BLaER1 treated with 17β-estradiol and CSF1 and Interleukin-3, amounts not matched to agents 10 nM and 100 nM (cell line): ENCODE measurements around the gene LRRC7.
A peak's percentile ranks its signal among the peaks of the same experiment; 100 is the strongest.
"Not testable (repeated sequence)": the region's sequence is repeated elsewhere in the genome, so short reads cannot be mapped to it uniquely, and the experiment has no call there.

Experiments used
- H3K27ac ChIP-seq, 11 experiments: shearing (Covaris generic); formaldehyde crosslinking; 2 replicates each; pipeline ENCODE4 v1.8.1; 2022
- H3K27me3 ChIP-seq, 11 experiments: shearing (Covaris generic); formaldehyde crosslinking; 2 replicates each; pipeline ENCODE4 v1.8.1; 2022
- H3K36me3 ChIP-seq, 11 experiments: shearing (Covaris generic); formaldehyde crosslinking; 2 replicates each; pipeline ENCODE4 v1.8.1; 2022
- H3K4me1 ChIP-seq, 10 experiments: shearing (Covaris generic); formaldehyde crosslinking; 2 replicates each; pipeline ENCODE4 v1.8.1; 2022
- H3K4me2 ChIP-seq, 11 experiments: shearing (Covaris generic); formaldehyde crosslinking; 2 replicates each; pipeline ENCODE4 v1.8.1; 2022
- H3K4me3 ChIP-seq, 10 experiments: shearing (Covaris generic); formaldehyde crosslinking; 2 replicates each; pipeline ENCODE4 v1.8.1; 2022
- H3K9ac ChIP-seq, 11 experiments: shearing (Covaris generic); formaldehyde crosslinking; 2 replicates each; pipeline ENCODE4 v1.8.1; 2022
- H3K9me3 ChIP-seq, 11 experiments: shearing (Covaris generic); formaldehyde crosslinking; replicated peaks in 1 of 11; 2 replicates each; pipeline ENCODE4 v1.8.1; 2022
- H4K20me1 ChIP-seq, 11 experiments: shearing (Covaris generic); formaldehyde crosslinking; 2 replicates each; pipeline ENCODE4 v1.8.1; 2022
- Cebpa-rat ChIP-seq, 11 experiments: shearing (Covaris generic); IDR thresholded peaks; 2 replicates each; pipeline ENCODE4 v1.8.1; 2022

LRRC7 gene

DNA sequence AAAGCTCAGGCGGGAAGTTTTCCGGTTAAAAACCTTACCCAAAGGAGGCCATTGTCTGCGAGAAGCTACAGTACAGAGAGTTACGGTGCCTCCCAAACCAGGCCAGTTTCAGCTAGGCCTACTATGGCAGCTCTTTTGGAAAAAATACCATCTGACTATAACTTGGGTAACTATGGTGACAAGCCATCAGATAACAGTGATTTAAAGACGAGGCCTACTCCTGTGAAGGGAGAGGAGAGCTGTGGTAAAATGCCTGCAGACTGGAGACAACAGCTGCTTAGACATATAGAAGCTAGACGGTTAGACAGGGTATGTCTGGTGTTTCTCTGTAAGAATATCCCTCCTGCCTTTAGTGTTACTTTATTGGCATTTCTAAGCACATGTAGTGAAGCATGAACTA, 471.8 kb downstream of the LRRC7 start:
- no peaks in the 10 kb centered on the region for H3K27me3 ChIP-seq
- peaks cover 0 to 19% (median 0%) of the 10 kb centered on the region in 10 experiments; a peak in 8 of 20 replicates for H3K4me1 ChIP-seq
- H4K20me1 ChIP-seq: no peaks in the 10 kb centered on the region
- no peak overlapping the region for H3K4me3 ChIP-seq
- H3K27ac ChIP-seq: no peak overlapping the region
- no peak overlapping the region for H3K9ac ChIP-seq
- no peak for TF ChIP-seq Cebpa-rat (IDR thresholded peaks at IDR 0.05)
- H3K36me3 ChIP-seq: no peaks in the 10 kb centered on the region
- no peak overlapping the region for H3K4me2 ChIP-seq
- no peaks in the 10 kb centered on the region for H3K9me3 ChIP-seq

DNA sequence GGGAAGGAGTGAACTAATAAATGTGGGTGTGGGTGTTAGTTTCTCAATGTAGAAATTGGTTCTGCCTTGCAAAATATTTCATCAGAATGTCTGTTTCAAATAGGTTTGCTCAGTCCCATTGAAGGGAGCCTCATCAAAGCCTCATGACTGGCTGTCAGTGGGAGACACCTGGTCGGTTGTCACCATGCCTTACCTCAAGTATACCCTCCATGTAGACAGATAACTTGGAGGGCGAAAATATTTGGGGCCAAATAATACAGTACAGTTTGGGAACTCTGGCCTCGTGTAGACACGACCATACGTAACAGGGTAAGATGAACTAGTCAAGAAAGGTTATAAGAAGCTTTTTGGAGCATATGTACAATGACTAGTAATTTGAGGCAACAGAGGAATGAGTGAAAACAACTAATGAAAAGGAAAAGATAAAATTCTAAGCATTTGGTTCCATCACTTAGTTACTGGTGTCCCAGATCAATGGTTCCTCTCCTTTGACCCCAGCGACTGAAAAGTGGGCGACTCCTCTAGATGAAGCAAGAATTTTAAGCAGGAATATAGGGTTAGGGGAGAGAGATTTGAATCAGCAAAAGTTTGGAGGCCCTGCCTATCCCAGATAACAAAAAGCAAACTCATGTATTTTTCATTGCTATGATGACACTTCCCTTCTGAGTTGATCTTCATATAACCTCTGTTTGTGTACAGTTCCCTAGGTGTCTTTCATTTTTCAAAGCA, 473.8 kb downstream of the LRRC7 start:
- Histone ChIP-seq H3K4me2 (peak overlapping the region in 4 of 11 experiments; percentile 4 to 61 (median 27); a peak in 5 of 22 replicates), H3K9ac (no peak overlapping the region), H3K9me3 (no peaks in the 10 kb centered on the region), H3K4me1 (peaks cover 0 to 19% (median 0%) of the 10 kb centered on the region in 10 experiments; a peak in 8 of 20 replicates), H3K4me3 (no peak overlapping the region), H4K20me1 (no peaks in the 10 kb centered on the region), H3K27ac (peak overlapping the region in 2 of 11 experiments; percentile 37 to 43; a peak in 2 of 22 replicates), H3K27me3 (no peaks in the 10 kb centered on the region), H3K36me3 (no peaks in the 10 kb centered on the region)
- no peak for TF ChIP-seq Cebpa-rat (IDR thresholded peaks at IDR 0.05)

GRCh38 chr1:70042090-70042731, 474.5 kb downstream of the LRRC7 start:
- H3K36me3 ChIP-seq: no peaks in the 10 kb centered on the region
- no peak overlapping the region for H3K4me3 ChIP-seq
- no peaks in the 10 kb centered on the region for H4K20me1 ChIP-seq
- no peaks in the 10 kb centered on the region for H3K9me3 ChIP-seq
- peak overlapping the region in 2 of 11 experiments; percentile 37 to 43; a peak in 3 of 22 replicates for H3K27ac ChIP-seq
- H3K4me1 ChIP-seq: peaks cover 0 to 19% (median 0%) of the 10 kb centered on the region in 10 experiments; a peak in 8 of 20 replicates
- no peak for TF ChIP-seq Cebpa-rat (IDR thresholded peaks at IDR 0.05)
- H3K4me2 ChIP-seq: peak overlapping the region in 4 of 11 experiments; percentile 4 to 61 (median 27); a peak in 5 of 22 replicates
- no peaks in the 10 kb centered on the region for H3K27me3 ChIP-seq
- no peak overlapping the region for H3K9ac ChIP-seq

DNA sequence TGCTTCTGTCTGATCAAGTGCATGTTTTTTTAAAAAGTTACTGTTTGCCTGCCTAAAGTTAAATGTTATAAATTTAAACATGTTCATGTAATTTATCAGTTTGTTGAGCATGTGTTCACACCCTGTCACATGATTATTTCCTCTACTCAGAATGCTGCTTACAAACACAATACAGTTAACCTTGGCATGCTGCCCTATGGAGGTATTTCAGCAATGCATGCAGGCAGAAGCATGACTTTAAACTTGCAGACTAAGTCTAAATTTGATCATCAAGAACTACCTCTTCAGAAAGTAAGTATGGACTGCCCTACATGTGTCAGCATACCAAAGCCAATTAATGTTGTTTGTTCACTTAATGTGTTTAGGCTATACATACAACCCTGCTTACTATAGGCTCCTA, 476.1 kb downstream of the LRRC7 start:
- Histone ChIP-seq H3K36me3 (no peaks in the 10 kb centered on the region), H3K9me3 (no peaks in the 10 kb centered on the region), H3K4me2 (no peak overlapping the region), H4K20me1 (no peaks in the 10 kb centered on the region), H3K4me1 (peaks cover 0 to 19% (median 0%) of the 10 kb centered on the region in 10 experiments; a peak in 8 of 20 replicates), H3K9ac (no peak overlapping the region), H3K27ac (no peak overlapping the region), H3K4me3 (no peak overlapping the region), H3K27me3 (no peaks in the 10 kb centered on the region)
- no peak for TF ChIP-seq Cebpa-rat (IDR thresholded peaks at IDR 0.05)

- Histone ChIP-seq H3K9ac (no peak overlapping the region), H3K27ac (no peak overlapping the region), H3K4me3 (no peak overlapping the region), H4K20me1 (no peaks in the 10 kb centered on the region), H3K36me3 (no peaks in the 10 kb centered on the region), H3K9me3 (no peaks in the 10 kb centered on the region), H3K27me3 (no peaks in the 10 kb centered on the region), H3K4me1 (peaks cover 0 to 19% (median 0%) of the 10 kb centered on the region in 10 experiments; a peak in 8 of 20 replicates), H3K4me2 (no peak overlapping the region)
- no peak for TF ChIP-seq Cebpa-rat (IDR thresholded peaks at IDR 0.05)
Measured at GRCh38 chr1:70044832-70045231, 477.1 kb downstream of the LRRC7 start.

DNA sequence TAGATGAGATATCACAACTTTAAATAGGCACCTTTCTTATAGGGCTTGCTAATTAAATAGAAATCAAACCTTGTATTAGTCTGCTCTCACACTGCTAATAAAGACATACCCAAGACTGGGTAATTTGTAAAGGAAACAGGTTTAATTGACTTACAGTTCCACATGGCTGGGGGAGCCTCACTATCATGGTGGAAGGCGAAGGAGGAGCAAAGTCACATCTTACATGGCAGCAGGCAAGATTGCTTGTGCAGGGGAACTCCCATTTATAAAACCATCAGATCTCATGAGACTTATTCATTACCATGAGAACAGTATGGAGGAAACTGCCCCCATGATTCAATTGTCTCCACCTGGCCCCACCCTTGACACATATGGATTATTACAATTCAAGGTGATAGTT, 477.9 kb downstream of the LRRC7 start:
- H4K20me1 ChIP-seq, H3K4me2 ChIP-seq, H3K27ac ChIP-seq: not testable (repeated sequence)

DNA sequence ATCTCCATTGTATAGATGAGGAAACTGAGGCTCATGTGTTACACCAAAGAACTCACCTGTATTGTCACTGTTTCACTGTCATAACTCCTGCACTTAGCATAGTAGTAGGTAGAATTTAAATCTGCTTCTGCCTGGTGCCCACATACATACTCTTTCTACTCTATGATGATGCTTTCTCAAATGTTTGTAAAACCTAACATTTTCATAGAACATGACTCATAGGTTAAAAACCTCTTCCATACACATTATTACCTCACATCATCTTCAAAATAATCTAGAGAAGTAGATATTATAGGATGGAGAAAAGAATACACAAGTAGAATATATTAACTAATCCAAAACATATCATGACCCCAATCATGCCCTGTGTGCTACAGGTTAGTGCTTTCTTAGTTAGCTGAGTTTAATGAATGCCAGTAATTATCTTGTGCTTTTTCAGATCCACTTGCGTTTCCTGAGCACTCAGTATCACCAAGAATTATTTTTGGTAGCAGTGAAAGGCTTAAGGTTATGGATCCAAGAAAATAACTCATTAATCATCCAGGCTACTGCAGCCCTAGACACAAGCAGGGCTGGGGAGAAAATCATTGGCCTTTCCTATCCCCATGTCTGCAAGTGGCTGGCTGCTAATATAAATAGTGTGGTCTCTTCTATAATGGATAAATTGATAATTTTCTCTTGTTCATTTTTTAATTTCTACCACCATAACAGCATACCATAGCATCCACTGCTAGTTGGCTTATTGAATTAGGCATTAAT, 480.8 kb downstream of the LRRC7 start:
- Histone ChIP-seq H4K20me1 (no peaks in the 10 kb centered on the region), H3K27me3 (no peaks in the 10 kb centered on the region), H3K36me3 (no peaks in the 10 kb centered on the region), H3K4me1 (no peaks in the 10 kb centered on the region), H3K4me3 (no peak overlapping the region), H3K27ac (no peak overlapping the region), H3K4me2 (no peak overlapping the region), H3K9ac (no peak overlapping the region), H3K9me3 (no peaks in the 10 kb centered on the region)
- no peak for TF ChIP-seq Cebpa-rat (IDR thresholded peaks at IDR 0.05)

More for the DNA sequence above, 477.9 kb downstream of the LRRC7 start:
- H3K36me3 ChIP-seq, H3K9me3 ChIP-seq, H3K4me3 ChIP-seq, H3K27me3 ChIP-seq, H3K9ac ChIP-seq: not testable (repeated sequence)
- H3K4me1 ChIP-seq: peaks cover 0 to 19% (median 0%) of the 10 kb centered on the region in 10 experiments; a peak in 8 of 20 replicates

GRCh38 chr1:70051926-70052325, 484.2 kb downstream of the LRRC7 start:
- no peak for TF ChIP-seq Cebpa-rat (IDR thresholded peaks at IDR 0.05)
- H3K27me3 ChIP-seq: no peaks in the 10 kb centered on the region
- no peak overlapping the region for H3K4me3 ChIP-seq
- no peak overlapping the region for H3K9ac ChIP-seq
- H3K27ac ChIP-seq: no peak overlapping the region
- no peaks in the 10 kb centered on the region for H3K4me1 ChIP-seq
- no peaks in the 10 kb centered on the region for H4K20me1 ChIP-seq
- H3K4me2 ChIP-seq: no peak overlapping the region
- H3K9me3 ChIP-seq: no peaks in the 10 kb centered on the region
- H3K36me3 ChIP-seq: no peaks in the 10 kb centered on the region

GRCh38 chr1:70057500-70057899, 489.8 kb downstream of the LRRC7 start:
- Histone ChIP-seq H3K4me2 (no peak overlapping the region), H3K36me3 (no peaks in the 10 kb centered on the region), H3K4me3 (no peak overlapping the region), H4K20me1 (no peaks in the 10 kb centered on the region), H3K9ac (no peak overlapping the region), H3K9me3 (no peaks in the 10 kb centered on the region), H3K27me3 (no peaks in the 10 kb centered on the region), H3K27ac (no peak overlapping the region), H3K4me1 (no peaks in the 10 kb centered on the region)
- TF ChIP-seq Cebpa-rat (IDR thresholded peaks at IDR 0.05): no peak
